HCT116 (cell line): ENCODE results near the gene ERBB4. TPM values are rescaled to one million over a fixed set of nuclear protein-coding genes. Genes with fewer than 3 reads are reported as not detected.

ENCODE experiments used
- ATAC-seq: fragments of 200-7000 bp; cut with Tn5 transposase; 2 replicates; pipeline ENCODE4 v1.9.1; 2020; ENCODE audit warnings: mild to moderate bottlenecking, moderate library complexity
- BruUV-seq: library from RNA; stranded (reverse); fragments of 400-500 nt; replicated peaks from 2 replicates; lab custom pipeline; 2021; lab: Mats Ljungman, UMichigan
- CTCF ChIA-PET: fragments of 300-600 bp; sonication (Branson Sonifier 250); formaldehyde crosslinking; loops from one replicate; lab custom pipeline; 2021; ENCODE audit warnings: antibody characterized with exemption; lab: Charles Lee
- POLR2A ChIA-PET: fragments of 300-600, 350-600 bp; sonication (Branson Sonifier 250); formaldehyde crosslinking; loops from one replicate; lab custom pipeline; 2021; ENCODE audit warnings: antibody characterized with exemption; lab: Charles Lee
- RAD21 ChIA-PET, 2 experiments: fragments of 300-600 bp; sonication (Branson Sonifier 250); formaldehyde crosslinking; loops; one replicate each; lab custom pipeline; 2023; ENCODE audit warnings: low total read pairs in 2 of 2; ENCODE audit not compliant: uncharacterized antibody in 2 of 2, unreplicated experiment in 2 of 2, low non-redundant PET in 1 of 2; lab: Charles Lee
- DNase-seq: peaks from one replicate; pipeline ENCODE4 v3.0.0-alpha.2; 2010; ENCODE audit warnings: low read depth, low spot score
- H2AFZ ChIP-seq: fragments of 200-600 bp; shearing (Covaris generic), sonication (generic); 2 replicates; pipeline ENCODE4 v1.6.1; 2017; ENCODE audit warnings: low read depth, mixed run types, mixed read lengths, antibody characterized with exemption, low read length; ENCODE audit not compliant: poor library complexity, severe bottlenecking
- H3K27ac ChIP-seq: 2 replicates; pipeline ENCODE4 v1.5.1; 2012; ENCODE audit warnings: low read depth, low read length
- H3K27me3 ChIP-seq: fragments of 200-600 bp; sonication (generic); 2 replicates; pipeline ENCODE4 v1.6.1; 2016; ENCODE audit warnings: mixed run types, low read length, mixed read lengths; ENCODE audit not compliant: insufficient read depth
- H3K36me3 ChIP-seq, 2 experiments: fragments of 200-500 bp in 1 of 2; fragments of 200-600 bp in 1 of 2; sonication (Bioruptor generic) in 1 of 2; sonication (generic) in 1 of 2; 2 replicates each; pipeline versions ENCODE4 v1.5.1 to v1.6.1; 2014 to 2016; ENCODE audit warnings: low read length in 2 of 2, inconsistent platforms in 1 of 2, mixed read lengths in 1 of 2, mixed run types in 1 of 2; ENCODE audit not compliant: insufficient read depth in 2 of 2, control insufficient read depth in 1 of 2
- H3K4me1 ChIP-seq, 2 experiments: fragments of 200-600 bp in 1 of 2; sonication (generic) in 1 of 2; 2 replicates each; pipeline versions ENCODE4 v1.5.1 to v1.6.1; 2012 to 2017; ENCODE audit warnings: low read length in 2 of 2, inconsistent platforms in 1 of 2, mild to moderate bottlenecking in 1 of 2, mixed read lengths in 1 of 2, mixed run types in 1 of 2, moderate library complexity in 1 of 2; ENCODE audit not compliant: insufficient read depth in 2 of 2, control insufficient read depth in 1 of 2
- H3K4me2 ChIP-seq: fragments of 200-600 bp; sonication (generic); 2 replicates; pipeline ENCODE4 v1.6.1; 2017; ENCODE audit warnings: mixed run types, low read length, mixed read lengths
- H3K4me3 ChIP-seq, 2 experiments: fragments of 200-600 bp in 1 of 2; sonication (generic) in 1 of 2; replicated peaks in 1 of 2; 2 replicates each; pipeline ENCODE4 v1.5.1; 2011 to 2016; ENCODE audit warnings: low read length in 2 of 2, control low read depth in 1 of 2, low read depth in 1 of 2, mild to moderate bottlenecking in 1 of 2, mixed read lengths in 1 of 2, mixed run types in 1 of 2
- H3K79me2 ChIP-seq: fragments of 200-600 bp; sonication (generic); 2 replicates; pipeline ENCODE4 v1.6.1; 2017; ENCODE audit warnings: mild to moderate bottlenecking, mixed run types, low read length, moderate library complexity, mixed read lengths; ENCODE audit not compliant: insufficient read depth
- H3K9ac ChIP-seq: fragments of 200-600 bp; sonication (generic); 2 replicates; pipeline ENCODE4 v1.6.1; 2016; ENCODE audit warnings: low read length, mixed read lengths
- H3K9me2 ChIP-seq: fragments of 200-600 bp; sonication (generic), shearing (Covaris generic); 2 replicates; pipeline ENCODE4 v1.6.1; 2017; ENCODE audit warnings: mixed run types, mild to moderate bottlenecking, moderate library complexity; ENCODE audit not compliant: insufficient read depth
- H3K9me3 ChIP-seq, 2 experiments: fragments of 200-500 bp in 1 of 2; fragments of 200-600 bp in 1 of 2; sonication (Bioruptor generic) in 1 of 2; sonication (generic) in 1 of 2; 2 replicates each; pipeline ENCODE4 v1.6.1; 2014 to 2017; ENCODE audit warnings: low read length in 2 of 2, mixed read lengths in 2 of 2, inconsistent platforms in 1 of 2, low read depth in 1 of 2, mild to moderate bottlenecking in 1 of 2, mixed run types in 1 of 2, moderate library complexity in 1 of 2; ENCODE audit not compliant: control insufficient read depth in 1 of 2, insufficient read depth in 1 of 2
- H4K20me1 ChIP-seq: fragments of 200-600 bp; sonication (generic), shearing (Covaris generic); 2 replicates; pipeline ENCODE4 v1.6.1; 2017; ENCODE audit warnings: mixed run types, mild to moderate bottlenecking, moderate library complexity; ENCODE audit not compliant: insufficient read depth
- ELF1 ChIP-seq: IDR thresholded peaks from 2 replicates; pipeline ENCODE4 v1.6.1; 2012; ENCODE audit warnings: low read depth, borderline replicate concordance
- JUND ChIP-seq: IDR thresholded peaks from 2 replicates; pipeline ENCODE4 v1.6.1; 2012
- MAX ChIP-seq: IDR thresholded peaks from 2 replicates; pipeline ENCODE4 v1.6.1; 2012
- POLR2AphosphoS5 ChIP-seq: IDR thresholded peaks from 2 replicates; pipeline ENCODE4 v1.6.1; 2011; ENCODE audit warnings: mild to moderate bottlenecking, low read depth, low read length, moderate library complexity
- REST ChIP-seq: IDR thresholded peaks from 2 replicates; pipeline ENCODE4 v1.6.1; 2012; ENCODE audit warnings: low read depth
- TCF7L2 ChIP-seq: IDR thresholded peaks from 2 replicates; pipeline ENCODE4 v1.7.0; 2011; ENCODE audit warnings: borderline replicate concordance, inconsistent platforms; ENCODE audit not compliant: insufficient read depth, insufficient read length; ENCODE audit errors: extremely low read depth
- YY1 ChIP-seq: IDR thresholded peaks from 2 replicates; pipeline ENCODE4 v1.6.1; 2011; ENCODE audit warnings: low read length, low read depth, moderate library complexity, mild to moderate bottlenecking; ENCODE audit not compliant: insufficient replicate concordance; ENCODE audit errors: extremely low read depth
- ZFX ChIP-seq: fragments of 450-650 bp; IDR thresholded peaks from 2 replicates; pipeline ENCODE4 v1.6.1; 2017
- ZNF274 ChIP-seq: fragments of 200-500 bp; sonication (Bioruptor generic); IDR thresholded peaks from 2 replicates; pipeline ENCODE4 v1.6.1; 2014; ENCODE audit warnings: mild to moderate bottlenecking, low read depth, low read length, inconsistent platforms
- intact Hi-C: fragments of 100-400 bp; cut with micrococcal nuclease; formaldehyde crosslinking; loops from 2 replicates; pipeline ENCODE4 v1.10.0; 2022
- total RNA-seq: library from RNA; stranded (reverse); gene quantifications from one replicate; pipeline ENCODE4 v1.2.1, GENCODE V29; 2021; ENCODE audit not compliant: unreplicated experiment

ERBB4 gene
- total RNA-seq, 1 experiment from 2014 or later = 0.10 TPM

DNA sequence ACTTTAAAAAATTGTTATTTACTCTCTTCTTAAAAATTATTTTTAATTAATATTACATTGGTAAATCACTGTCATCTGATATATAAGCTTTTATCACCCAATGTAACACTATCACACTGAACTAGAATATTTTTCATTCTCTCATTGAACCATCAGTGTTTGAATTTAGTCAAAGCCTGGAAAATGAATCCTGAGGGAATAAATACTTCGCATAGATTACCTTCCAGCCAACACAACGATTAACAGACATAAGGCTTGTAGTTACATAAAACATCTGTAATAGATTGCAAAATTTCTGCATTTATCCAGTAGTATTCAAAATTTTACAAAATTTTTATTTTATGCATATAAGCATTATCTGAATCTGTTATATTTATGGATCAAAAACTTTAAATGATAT is 314.9 kb downstream of the ERBB4 start:
- no TSS peak for BruUV-seq
- no peak overlapping the region for H3K4me3 ChIP-seq
- no peak overlapping the region for H3K4me2 ChIP-seq
- no peak overlapping the region for H2AFZ ChIP-seq
- H3K9me3 ChIP-seq = no peaks in the 10 kb centered on the region
- ATAC-seq (no peak), DNase-seq (no peak)
- no peak overlapping the region for H3K9ac ChIP-seq
- RAD21 ChIA-PET = no interaction called here
- CTCF ChIA-PET = no interaction called here
- no peak overlapping the region for H3K27ac ChIP-seq
- no peaks in the 10 kb centered on the region for H3K36me3 ChIP-seq
- no peaks in the 10 kb centered on the region for H3K79me2 ChIP-seq
- intact Hi-C loops = no loop called here
- no peak for TF ChIP-seq JUND
- no peak for TF ChIP-seq ZNF274
- TF ChIP-seq ELF1 = no peak
- no peak for TF ChIP-seq ZFX
- no peak for TF ChIP-seq REST
- TF ChIP-seq MAX = no peak
- no peak for TF ChIP-seq POLR2AphosphoS5
- TF ChIP-seq YY1 = no peak
- no peak for TF ChIP-seq TCF7L2
- TF ChIP-seq, all 23 proteins: peak for 0
- Histone ChIP-seq H3K4me1 (peaks cover 3 to 6% of the 10 kb centered on the region in 2 experiments; a peak in 2 of 4 replicates), H4K20me1 (no peaks in the 10 kb centered on the region), H3K27me3 (no peaks in the 10 kb centered on the region), H3K9me2 (no peaks in the 10 kb centered on the region)
- POLR2A ChIA-PET = no interaction called here
